H9 (cell line): Measurements from ENCODE around the gene SLC38A3. TPM values are rescaled to one million over a fixed set of nuclear protein-coding genes. Genes with fewer than 3 reads are reported as not detected.

Source experiments
- DNase-seq: peaks from one replicate; pipeline ENCODE4 v3.0.0-alpha.2; 2017
- H2AFZ ChIP-seq: one replicate; pipeline ENCODE4 v1.6.1; 2013; ENCODE audit warnings: mild to moderate bottlenecking, low read length, control low read depth, moderate library complexity
- H2AK5ac ChIP-seq: 2 replicates; pipeline ENCODE4 v1.6.1; 2013; ENCODE audit warnings: low read length, control low read depth, mixed read lengths; ENCODE audit not compliant: insufficient read length
- H2BK120ac ChIP-seq: one replicate; pipeline ENCODE4 v1.6.1; 2013; ENCODE audit warnings: low read depth, mild to moderate bottlenecking, low read length, control low read depth, inconsistent platforms; ENCODE audit not compliant: poor library complexity, severe bottlenecking
- H2BK12ac ChIP-seq: 2 replicates; pipeline ENCODE4 v1.6.1; 2013; ENCODE audit warnings: low read length, control low read depth, mixed read lengths, low read depth; ENCODE audit not compliant: insufficient read length
- H2BK15ac ChIP-seq: 2 replicates; pipeline ENCODE4 v1.6.1; 2013; ENCODE audit warnings: low read depth, low read length, control low read depth
- H2BK20ac ChIP-seq: one replicate; pipeline ENCODE4 v1.6.1; 2013; ENCODE audit warnings: low read depth, mild to moderate bottlenecking, low read length, control low read depth, inconsistent platforms; ENCODE audit not compliant: poor library complexity, severe bottlenecking
- H2BK5ac ChIP-seq: 2 replicates; pipeline ENCODE4 v1.6.1; 2013; ENCODE audit warnings: low read length, control low read depth, mixed read lengths; ENCODE audit not compliant: insufficient read length
- H3K14ac ChIP-seq: 2 replicates; pipeline ENCODE4 v1.6.1; 2013; ENCODE audit warnings: low read length, control low read depth; ENCODE audit not compliant: insufficient read depth
- H3K18ac ChIP-seq: 2 replicates; pipeline ENCODE4 v1.6.1; 2013; ENCODE audit warnings: low read depth, mild to moderate bottlenecking, mixed read lengths, low read length, control low read depth; ENCODE audit not compliant: insufficient read length
- H3K23ac ChIP-seq: 2 replicates; pipeline ENCODE4 v1.6.1; 2013; ENCODE audit warnings: low read length, control low read depth, mixed read lengths, low read depth; ENCODE audit not compliant: insufficient read length
- H3K23me2 ChIP-seq: 2 replicates; pipeline ENCODE4 v1.6.1; 2013; ENCODE audit warnings: low read depth, mild to moderate bottlenecking, mixed read lengths, low read length, control low read depth; ENCODE audit not compliant: insufficient read length, poor library complexity, severe bottlenecking
- H3K27ac ChIP-seq: 2 replicates; pipeline ENCODE4 v1.5.1; 2013; ENCODE audit warnings: low read length, control low read depth, mixed read lengths, low read depth; ENCODE audit not compliant: insufficient read length
- H3K27me3 ChIP-seq: 2 replicates; pipeline ENCODE4 v1.6.1; 2013; ENCODE audit warnings: low read length, control low read depth, inconsistent platforms; ENCODE audit not compliant: insufficient read depth
- H3K4ac ChIP-seq: 2 replicates; pipeline ENCODE4 v1.6.1; 2013; ENCODE audit warnings: low read depth, mild to moderate bottlenecking, control low read depth, inconsistent platforms, low read length, moderate library complexity
- H3K4me1 ChIP-seq: 2 replicates; pipeline ENCODE4 v1.6.1; 2013; ENCODE audit warnings: low read length, control low read depth, inconsistent platforms; ENCODE audit not compliant: insufficient read depth
- H3K4me2 ChIP-seq: 2 replicates; pipeline ENCODE4 v1.6.1; 2013; ENCODE audit warnings: low read length, control low read depth, mixed read lengths; ENCODE audit not compliant: insufficient read length, insufficient read depth
- H3K56ac ChIP-seq: 2 replicates; pipeline ENCODE4 v1.6.1; 2013; ENCODE audit warnings: low read depth, mild to moderate bottlenecking, mixed read lengths, low read length, control low read depth; ENCODE audit not compliant: insufficient read length
- H3K79me1 ChIP-seq: 2 replicates; pipeline ENCODE4 v1.6.1; 2013; ENCODE audit warnings: low read depth, mild to moderate bottlenecking, moderate library complexity, low read length, control low read depth, inconsistent platforms; ENCODE audit not compliant: insufficient read depth, poor library complexity, severe bottlenecking
- H3K79me2 ChIP-seq: 2 replicates; pipeline ENCODE4 v1.6.1; 2013; ENCODE audit warnings: low read length, control low read depth, inconsistent platforms; ENCODE audit not compliant: insufficient read depth
- H3K9ac ChIP-seq: 2 replicates; pipeline ENCODE4 v1.6.1; 2013; ENCODE audit warnings: low read length, control low read depth, mixed read lengths; ENCODE audit not compliant: insufficient read length; ENCODE audit errors: extremely low read depth
- H3K9me3 ChIP-seq: one replicate; pipeline ENCODE4 v1.6.1; 2013; ENCODE audit warnings: low read depth, low read length, inconsistent platforms; ENCODE audit not compliant: control insufficient read depth
- H3T11ph ChIP-seq: one replicate; pipeline ENCODE4 v1.6.1; 2013; ENCODE audit warnings: mild to moderate bottlenecking, low read length, control low read depth, inconsistent platforms
- H4K20me1 ChIP-seq: one replicate; pipeline ENCODE4 v1.6.1; 2013; ENCODE audit not compliant: control insufficient read depth, insufficient read length, insufficient read depth
- H4K5ac ChIP-seq: 2 replicates; pipeline ENCODE4 v1.6.1; 2013; ENCODE audit warnings: low read depth, mild to moderate bottlenecking, mixed read lengths, low read length, control low read depth; ENCODE audit not compliant: insufficient read length
- H4K8ac ChIP-seq: replicated peaks from 2 replicates; pipeline ENCODE4 v1.6.1; 2013; ENCODE audit warnings: low read length, control low read depth, mixed read lengths, low read depth; ENCODE audit not compliant: insufficient read length
- H4K91ac ChIP-seq: 2 replicates; pipeline ENCODE4 v1.6.1; 2013; ENCODE audit warnings: low read depth, mild to moderate bottlenecking, moderate library complexity, mixed read lengths, low read length, control low read depth; ENCODE audit not compliant: insufficient read length
- H3K27ac Mint-ChIP-seq, 3 experiments: 2 replicates in 2 of 3; 3 replicates in 1 of 3; pipeline ENCODE4 v1.8.0; 2020 to 2021; ENCODE audit warnings: mixed read lengths in 3 of 3, mild to moderate bottlenecking in 1 of 3, moderate library complexity in 1 of 3
- H3K27me3 Mint-ChIP-seq: 2 replicates; pipeline ENCODE4 v1.8.0; 2021; ENCODE audit warnings: low read depth, mild to moderate bottlenecking, moderate library complexity, mixed read lengths
- H3K36me3 Mint-ChIP-seq, 3 experiments: 2 replicates in 2 of 3; 3 replicates in 1 of 3; pipeline ENCODE4 v1.8.0; 2020 to 2021; ENCODE audit warnings: low read depth in 3 of 3, mixed read lengths in 3 of 3; ENCODE audit not compliant: insufficient read depth in 1 of 3
- H3K4me1 Mint-ChIP-seq, 2 experiments: 2 replicates each; pipeline ENCODE4 v1.8.0; 2020; ENCODE audit warnings: mixed read lengths in 2 of 2
- H3K4me3 Mint-ChIP-seq, 2 experiments: 2 replicates in 1 of 2; 3 replicates in 1 of 2; pipeline ENCODE4 v1.8.0; 2020 to 2021; ENCODE audit warnings: mild to moderate bottlenecking in 2 of 2, mixed read lengths in 2 of 2, moderate library complexity in 1 of 2
- H3K9me3 Mint-ChIP-seq, 2 experiments: 2 replicates in 1 of 2; 3 replicates in 1 of 2; pipeline ENCODE4 v1.8.0; 2020; ENCODE audit warnings: mild to moderate bottlenecking in 2 of 2, mixed read lengths in 2 of 2, moderate library complexity in 1 of 2
- CTCF ChIP-seq: fragments of 200-600 bp; sonication (generic); conservative IDR thresholded peaks from 3 replicates; pipeline ENCODE4 v1.8.0; 2021; ENCODE audit warnings: antibody characterized with exemption, mild to moderate bottlenecking
- WGBS: extraction: QIAGEN DNeasy Blood & Tissue Kit; methylation state at CpG from one replicate; pipeline ENCODE4 v1.1.7; 2013; ENCODE audit warnings: missing lambda C conversion rate, low lambda C conversion rate, mixed read lengths; ENCODE audit not compliant: insufficient read length; ENCODE audit errors: extremely low coverage; 5-methylcytosine and 5-hydroxymethylcytosine counted together
- total RNA-seq: library from RNA; stranded (reverse); gene quantifications from 2 replicates; pipeline ENCODE4 v1.2.1, GENCODE V29; 2021

The SLC38A3 gene
- total RNA-seq, 1 experiment from 2014 or later = 1.4 TPM

GRCh38 chr3:50177346-50177745 lies 27.7 kb upstream of the SLC38A3 start:
- peaks cover 20 to 58% (median 32%) of the 10 kb centered on the region in 3 experiments; a peak in 6 of 7 replicates for H3K36me3 Mint-ChIP-seq
- no peak overlapping the region for H2BK120ac ChIP-seq
- H2AFZ ChIP-seq = no peak overlapping the region
- no peaks in the 10 kb centered on the region for H3K27me3 Mint-ChIP-seq
- no peak overlapping the region for H3K9ac ChIP-seq
- no peak overlapping the region for H4K91ac ChIP-seq
- no peaks in the 10 kb centered on the region for H3K27me3 ChIP-seq
- H3K79me1 ChIP-seq = no peaks in the 10 kb centered on the region
- no peak for TF ChIP-seq CTCF
- no CpG with 5 or more reads among the region's 2 CpGs for WGBS
- no peak overlapping the region for H3K27ac ChIP-seq
- no peak overlapping the region for H2BK5ac ChIP-seq
- H4K5ac ChIP-seq = no peak overlapping the region
- H3K4me2 ChIP-seq = no peak overlapping the region
- H3K4me1 ChIP-seq = no peaks in the 10 kb centered on the region
- no peak overlapping the region for H4K8ac ChIP-seq
- H3K56ac ChIP-seq = no peak overlapping the region
- no peaks in the 10 kb centered on the region for H3K23me2 ChIP-seq
- H4K20me1 ChIP-seq = no peaks in the 10 kb centered on the region
- H3K4me3 Mint-ChIP-seq = no peak overlapping the region
- H2BK12ac ChIP-seq = no peak overlapping the region
- no peak overlapping the region for H2BK15ac ChIP-seq
- no peaks in the 10 kb centered on the region for H3K79me2 ChIP-seq
- no peak overlapping the region for H2BK20ac ChIP-seq
- H3K4ac ChIP-seq = no peak overlapping the region
- H3K23ac ChIP-seq = no peak overlapping the region
- no peak for DNase-seq
- H3K18ac ChIP-seq = no peak overlapping the region
- H3K27ac Mint-ChIP-seq = no peak overlapping the region; a peak in 1 of 7 replicates
- no peak overlapping the region for H3K14ac ChIP-seq
- no peaks in the 10 kb centered on the region for H3K9me3 ChIP-seq
- no peaks in the 10 kb centered on the region for H3K9me3 Mint-ChIP-seq
- peaks cover 2 to 3% of the 10 kb centered on the region in 2 experiments; a peak in 1 of 4 replicates for H3K4me1 Mint-ChIP-seq
- H2AK5ac ChIP-seq = no peak overlapping the region
- H3T11ph ChIP-seq = no peak overlapping the region
